ENCODE results near the gene KRTAP12-2.

Gene KRTAP12-2

DNA sequence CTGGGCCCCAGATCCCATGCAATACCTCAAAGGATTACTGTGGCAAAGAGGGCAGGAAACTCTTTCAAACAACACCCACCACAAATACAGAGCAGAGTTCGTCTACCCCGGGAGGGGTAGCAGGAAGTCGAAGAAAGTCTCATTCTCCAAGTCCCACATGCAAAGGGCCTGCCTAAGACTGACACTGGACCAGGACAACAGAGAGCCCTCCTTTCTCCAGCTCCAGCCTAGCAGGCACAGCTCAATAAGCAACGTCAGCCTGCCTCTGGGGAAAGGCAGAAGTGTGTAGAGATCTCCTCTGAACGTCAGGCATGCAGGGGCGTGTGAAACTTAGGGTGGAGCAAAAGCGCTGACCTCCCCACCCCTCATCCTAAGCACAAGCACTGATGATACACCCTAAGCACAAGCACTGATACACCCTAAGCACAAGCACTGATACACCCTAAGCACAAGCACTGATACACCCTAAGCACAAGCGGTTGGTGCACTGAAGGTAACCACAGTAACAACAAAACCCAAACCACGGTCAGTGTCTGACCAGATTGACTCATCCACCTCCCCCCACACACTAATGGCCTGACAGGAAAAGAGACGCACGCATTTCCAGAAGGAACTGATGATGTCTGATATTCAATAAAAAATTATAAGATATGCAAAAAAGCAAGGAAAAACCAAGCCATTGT lies 7.7 kb downstream of the KRTAP12-2 start:
- TF ChIP-seq, protein P1, sequence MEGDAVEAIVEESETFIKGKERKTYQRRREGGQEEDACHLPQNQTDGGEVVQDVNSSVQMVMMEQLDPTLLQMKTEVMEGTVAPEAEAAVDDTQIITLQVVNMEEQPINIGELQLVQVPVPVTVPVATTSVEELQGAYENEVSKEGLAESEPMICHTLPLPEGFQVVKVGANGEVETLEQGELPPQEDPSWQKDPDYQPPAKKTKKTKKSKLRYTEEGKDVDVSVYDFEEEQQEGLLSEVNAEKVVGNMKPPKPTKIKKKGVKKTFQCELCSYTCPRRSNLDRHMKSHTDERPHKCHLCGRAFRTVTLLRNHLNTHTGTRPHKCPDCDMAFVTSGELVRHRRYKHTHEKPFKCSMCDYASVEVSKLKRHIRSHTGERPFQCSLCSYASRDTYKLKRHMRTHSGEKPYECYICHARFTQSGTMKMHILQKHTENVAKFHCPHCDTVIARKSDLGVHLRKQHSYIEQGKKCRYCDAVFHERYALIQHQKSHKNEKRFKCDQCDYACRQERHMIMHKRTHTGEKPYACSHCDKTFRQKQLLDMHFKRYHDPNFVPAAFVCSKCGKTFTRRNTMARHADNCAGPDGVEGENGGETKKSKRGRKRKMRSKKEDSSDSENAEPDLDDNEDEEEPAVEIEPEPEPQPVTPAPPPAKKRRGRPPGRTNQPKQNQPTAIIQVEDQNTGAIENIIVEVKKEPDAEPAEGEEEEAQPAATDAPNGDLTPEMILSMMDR (IDR thresholded peaks at IDR 0.05; ENCODE audit: insufficient read depth, low read depth, low read length, missing control alignments), result no peak
- H3K4me3 ChIP-seq (ENCODE audit: low read length), result no peak overlapping the region
- no peak for DNase-seq (ENCODE audit: low read depth)

DNA sequence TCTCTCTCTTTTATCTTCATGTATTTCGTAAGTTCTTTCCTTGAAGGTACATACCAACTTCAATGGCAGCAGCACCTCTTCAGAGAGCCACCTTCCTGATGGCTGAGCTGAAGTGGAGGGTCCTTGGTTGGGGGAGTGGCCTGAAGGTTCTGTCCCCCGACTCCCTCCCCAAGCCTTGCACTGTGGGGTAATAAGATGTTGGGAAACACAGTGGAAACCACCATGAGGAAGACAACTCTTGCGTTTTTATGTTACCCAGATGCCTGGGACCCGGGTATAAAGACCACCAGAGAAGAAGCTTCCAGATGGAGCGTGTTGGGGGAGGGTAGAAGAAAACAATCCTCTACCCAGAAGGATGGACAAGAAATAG lies 8.2 kb downstream of the KRTAP12-2 start:
- TF ChIP-seq, protein P1 (IDR thresholded peaks at IDR 0.05; ENCODE audit: insufficient read depth, low read depth, low read length, missing control alignments), result no peak
- DNase-seq (ENCODE audit: low read depth), result no peak
- H3K4me3 ChIP-seq (ENCODE audit: low read length), result no peak overlapping the region

- DNase-seq (ENCODE audit: low read depth), result no peak
- TF ChIP-seq, protein P1 (IDR thresholded peaks at IDR 0.05; ENCODE audit: insufficient read depth, low read depth, low read length, missing control alignments), result no peak
- no peak within 1 kb of the TSS for H3K4me3 ChIP-seq (ENCODE audit: low read length)
Observed at GRCh38 chr21:44657635-44658540, 8.8 kb downstream of the KRTAP12-2 start, which contains the start of gene KRTAP12-3. Gene KRTAP12-3, plus strand, starts transcription at chr21:44657932. Its CDS starts 48 bp downstream, at chr21:44657980.

- no peak overlapping the region for H3K4me3 ChIP-seq (ENCODE audit: low read length)
- no peak for DNase-seq (ENCODE audit: low read depth)
- TF ChIP-seq, protein P1 (IDR thresholded peaks at IDR 0.05; ENCODE audit: insufficient read depth, low read depth, low read length, missing control alignments), result no peak
Observed at GRCh38 chr21:44656868-44657267, 9.9 kb downstream of the KRTAP12-2 start.

GRCh38 chr21:44654576-44655175 lies 12.1 kb downstream of the KRTAP12-2 start, which contains the start of gene KRTAP12-4:
Gene KRTAP12-4, minus strand, starts transcription at chr21:44654659. Its CDS starts 45 bp downstream, at chr21:44654614.
- TF ChIP-seq, protein P1 (IDR thresholded peaks at IDR 0.05; ENCODE audit: insufficient read depth, low read depth, low read length, missing control alignments), result no peak
- no peak for DNase-seq (ENCODE audit: low read depth)
- H3K4me3 ChIP-seq (ENCODE audit: low read length), result no peak within 1 kb of the TSS

DNA sequence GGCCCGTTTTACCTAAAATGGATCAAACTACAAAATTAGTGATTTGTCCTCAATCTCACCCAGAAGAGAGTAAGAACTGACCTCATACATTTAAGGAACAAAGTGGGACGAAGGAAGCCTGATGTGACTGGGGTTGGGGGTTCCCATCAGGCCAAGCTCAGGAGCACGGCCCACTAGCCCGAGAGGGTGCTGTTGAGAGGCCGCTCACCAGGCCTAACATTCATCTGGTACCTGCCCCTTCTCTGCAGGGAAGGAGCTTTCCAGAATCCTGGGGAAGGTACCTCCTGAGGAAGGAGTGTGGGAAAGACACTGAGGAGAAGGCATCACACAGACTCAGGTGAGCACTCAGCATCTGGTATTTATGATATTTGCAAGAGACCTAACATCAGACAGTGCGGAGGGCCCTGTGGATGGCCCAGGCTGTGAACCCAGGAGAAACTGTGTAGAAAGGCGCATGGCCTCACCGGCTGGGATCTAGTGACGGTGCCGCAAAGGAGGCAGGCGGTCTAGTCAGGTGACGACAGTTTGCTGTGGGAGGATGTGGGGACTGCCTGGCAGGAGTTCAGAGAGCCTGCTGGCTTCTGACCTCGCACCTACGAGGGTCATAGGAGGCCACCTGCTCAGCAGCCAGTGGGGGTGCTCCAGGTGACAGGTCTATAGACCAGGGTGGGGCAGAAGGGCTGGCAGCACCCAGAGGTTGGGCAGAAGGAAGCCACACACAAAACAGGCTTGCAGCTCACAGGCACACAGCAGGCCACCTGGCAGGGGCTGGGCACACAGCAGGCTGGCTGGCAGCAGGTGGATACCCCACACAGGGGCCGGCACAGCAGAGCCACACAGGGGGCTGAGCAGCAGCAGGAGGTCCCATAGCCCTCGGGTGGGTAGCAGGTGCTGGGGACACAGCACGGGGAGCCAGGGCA lies 12.8 kb downstream of the KRTAP12-2 start:
- TF ChIP-seq, protein P1 (IDR thresholded peaks at IDR 0.05; ENCODE audit: insufficient read depth, low read depth, low read length, missing control alignments), result no peak
- H3K4me3 ChIP-seq (ENCODE audit: low read length), result no peak overlapping the region
- DNase-seq (ENCODE audit: low read depth), result no peak
